ENCODE measurements around the gene CXXC5. TPM values are rescaled to one million over a fixed set of nuclear protein-coding genes. Genes with fewer than 3 reads are reported as not detected.
A peak's percentile ranks its signal among the peaks of the same experiment; 100 is the strongest.
"Not testable (repeated sequence)": the region's sequence is repeated elsewhere in the genome, so short reads cannot be mapped to it uniquely, and the experiment has no call there.

CXXC5 gene
- total RNA-seq = 10 to 100 TPM; 33.4 to 44.1 TPM
- long read RNA-seq, transcript CXXC5-211 (3 exons, 1,892 nt) = major isoform, 9 of 25 reads
- long read RNA-seq, transcript CXXC5-201 (3 exons, 2,658 nt) = minor isoform, 7 of 25 reads
- long read RNA-seq, partial matches to known transcripts = 4 of 25 reads
- long read RNA-seq, other reads (novel, unspliced or antisense) = 5 of 25 reads

DNA sequence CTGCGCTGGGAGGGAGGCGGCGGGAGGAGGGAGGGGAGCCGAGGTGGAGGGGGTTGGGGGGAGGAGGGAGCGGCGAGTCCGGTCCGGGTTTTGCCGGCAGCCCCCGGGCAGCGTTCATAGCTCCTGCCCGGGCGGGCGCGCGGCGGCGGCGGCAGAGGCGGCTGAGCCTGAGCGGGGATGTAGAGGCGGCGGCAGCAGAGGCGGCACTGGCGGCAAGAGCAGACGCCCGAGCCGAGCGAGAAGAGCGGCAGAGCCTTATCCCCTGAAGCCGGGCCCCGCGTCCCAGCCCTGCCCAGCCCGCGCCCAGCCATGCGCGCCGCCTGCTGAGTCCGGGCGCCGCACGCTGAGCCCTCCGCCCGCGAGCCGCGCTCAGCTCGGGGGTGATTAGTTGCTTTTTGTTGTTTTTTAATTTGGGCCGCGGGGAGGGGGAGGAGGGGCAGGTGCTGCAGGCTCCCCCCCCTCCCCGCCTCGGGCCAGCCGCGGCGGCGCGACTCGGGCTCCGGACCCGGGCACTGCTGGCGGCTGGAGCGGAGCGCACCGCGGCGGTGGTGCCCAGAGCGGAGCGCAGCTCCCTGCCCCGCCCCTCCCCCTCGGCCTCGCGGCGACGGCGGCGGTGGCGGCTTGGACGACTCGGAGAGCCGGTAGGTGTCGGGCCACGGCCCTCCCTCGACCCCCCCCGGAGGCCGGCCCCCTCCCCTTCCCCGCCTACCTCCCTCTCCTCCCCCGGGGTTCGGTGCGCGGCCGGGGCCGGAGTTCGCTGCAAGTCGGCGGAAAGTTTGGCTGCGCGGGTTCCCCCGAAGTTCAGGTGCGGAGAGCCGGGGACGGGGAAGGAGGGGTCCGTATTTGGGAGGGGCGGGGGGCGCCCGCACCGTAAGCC lies at the start of gene CXXC5:
TSS of gene CXXC5 (plus strand) at position 145 of the 877 bp plus-strand sequence. CDS start 32,175 bp downstream, outside the sequence.
- ATAC-seq (peak; percentile 74 to 81), DNase-seq (peak; percentile 87)
- intact Hi-C loops (cut with DNase I) = no loop called here

DNA sequence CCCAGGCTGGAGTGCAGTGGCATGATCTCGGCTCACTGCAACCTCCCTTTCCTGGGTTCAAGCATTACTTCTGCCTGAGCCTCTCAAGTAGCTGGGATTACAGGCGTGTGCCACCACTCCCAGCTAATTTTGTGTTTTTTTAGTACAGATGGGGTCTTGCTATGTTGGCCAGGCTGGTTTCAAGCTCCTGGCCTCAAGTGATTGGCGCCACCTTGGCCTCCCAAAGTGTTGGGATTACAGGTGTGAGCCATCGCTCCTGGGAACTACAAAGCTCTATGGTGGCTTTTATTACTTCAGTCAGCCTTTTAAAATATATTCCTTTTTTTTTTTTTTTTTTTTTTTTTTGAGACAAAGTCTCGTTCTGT lies 49.6 kb upstream of the CXXC5 start:
- intact Hi-C loops (cut with DNase I); DNase-seq; ATAC-seq: not testable (repeated sequence)

- ATAC-seq (no peak), DNase-seq (no peak)
- intact Hi-C loops (cut with DNase I) = loop anchor here in 1 of 2 donors (10.0 kb wide), 1 partner anchor 176 kb away; no protein-coding TSS in a partner anchor
Measured at GRCh38 chr5:139600336-139600949, 47.7 kb upstream of the CXXC5 start.

DNA sequence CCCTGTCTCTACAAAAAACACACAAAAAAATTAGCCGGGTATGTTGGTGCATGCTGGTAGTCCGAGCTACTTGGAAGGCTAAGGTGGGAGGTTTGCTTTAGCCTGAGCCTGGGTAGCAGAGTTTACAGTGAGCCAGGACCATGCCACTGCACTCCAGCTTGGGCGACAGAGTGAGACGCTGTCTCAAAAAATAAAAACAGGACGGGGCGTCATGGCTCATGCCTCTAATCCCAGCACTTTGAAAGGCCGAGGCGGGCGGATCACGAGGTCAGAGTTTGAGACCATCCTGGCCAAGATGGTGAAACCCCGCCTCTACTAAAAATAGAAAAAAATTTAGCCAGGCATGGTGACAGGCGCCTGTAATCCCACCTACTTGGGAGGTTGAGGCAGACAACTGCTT lies 46.7 kb upstream of the CXXC5 start:
- ATAC-seq (peak; percentile 38 to 60), DNase-seq (no peak)
- intact Hi-C loops (cut with DNase I) = loop anchor here in 1 of 2 donors (10.0 kb wide), 1 partner anchor 177 kb away; no protein-coding TSS in a partner anchor

DNA sequence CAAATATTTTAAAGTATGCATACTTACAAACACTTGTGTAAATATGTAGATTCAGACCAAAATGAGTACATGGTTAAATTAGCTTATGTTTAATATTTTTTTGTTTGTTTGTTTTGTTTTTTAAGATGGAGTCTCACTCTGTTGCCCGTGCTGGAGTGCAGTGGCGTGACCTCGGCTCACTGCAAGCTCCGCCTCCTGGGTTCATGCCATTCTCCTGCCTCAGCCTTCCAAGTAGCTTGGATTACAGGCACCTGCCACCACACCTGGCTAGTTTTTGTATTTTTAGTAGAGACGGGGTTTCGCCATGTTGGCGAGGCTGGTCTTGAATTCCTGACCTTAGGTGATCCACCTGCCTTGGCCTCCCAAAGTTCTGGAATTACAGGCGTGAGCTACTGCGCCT lies 46.2 kb upstream of the CXXC5 start:
- not testable (repeated sequence) for ATAC-seq, DNase-seq
- intact Hi-C loops (cut with DNase I) = loop anchor here in 1 of 2 donors (10.0 kb wide), 1 partner anchor 177 kb away; no protein-coding TSS in a partner anchor

GRCh38 chr5:139605887-139606286 lies 42.3 kb upstream of the CXXC5 start:
- ATAC-seq = no peak
- no peak for DNase-seq
- intact Hi-C loops (cut with DNase I) = loop anchor here in 1 of 2 donors (10.0 kb wide), 1 partner anchor 181 kb away; no protein-coding TSS in a partner anchor

DNA sequence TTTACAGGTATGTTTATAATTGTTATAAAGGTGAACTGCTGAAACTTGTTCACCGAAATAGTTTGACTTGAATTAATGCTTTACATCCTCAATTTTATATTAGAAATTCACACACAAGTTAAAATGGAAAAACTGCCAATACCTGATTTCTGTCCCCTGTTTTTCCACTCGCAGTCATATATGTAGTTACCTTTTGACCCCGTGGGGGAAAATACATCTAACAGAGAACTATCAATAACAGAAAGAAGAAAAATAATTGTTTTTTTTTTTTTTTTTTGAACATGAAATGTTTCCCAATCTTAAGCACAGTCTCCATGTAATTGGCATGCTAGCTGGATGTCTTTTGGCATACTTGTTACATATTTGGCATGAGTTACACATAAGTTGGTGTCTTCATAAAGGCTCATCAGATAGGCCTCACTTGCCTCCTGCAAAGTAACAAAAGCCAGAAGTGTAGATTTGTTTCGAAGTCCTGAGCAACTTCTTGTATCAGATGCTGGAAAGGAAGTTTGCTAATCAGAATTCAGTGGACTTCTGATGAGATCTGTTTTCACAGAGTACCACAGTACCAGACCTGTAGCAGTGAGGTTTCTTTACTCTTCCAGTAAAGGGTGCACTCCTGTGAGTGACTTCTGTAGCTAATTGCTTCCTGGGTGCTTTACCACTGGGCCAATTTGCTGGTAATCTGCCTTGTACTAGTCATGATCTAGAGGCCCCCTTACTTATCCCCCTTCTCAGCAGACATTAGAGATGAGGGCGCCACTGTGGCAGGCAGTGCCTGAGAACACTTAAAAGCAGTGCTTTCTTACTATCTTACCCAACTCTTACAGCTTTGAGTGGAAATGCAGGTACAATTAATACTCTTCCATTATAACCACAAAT lies 36.2 kb upstream of the CXXC5 start:
- ATAC-seq (no peak), DNase-seq (no peak)
- intact Hi-C loops (cut with DNase I) = no loop called here

DNA sequence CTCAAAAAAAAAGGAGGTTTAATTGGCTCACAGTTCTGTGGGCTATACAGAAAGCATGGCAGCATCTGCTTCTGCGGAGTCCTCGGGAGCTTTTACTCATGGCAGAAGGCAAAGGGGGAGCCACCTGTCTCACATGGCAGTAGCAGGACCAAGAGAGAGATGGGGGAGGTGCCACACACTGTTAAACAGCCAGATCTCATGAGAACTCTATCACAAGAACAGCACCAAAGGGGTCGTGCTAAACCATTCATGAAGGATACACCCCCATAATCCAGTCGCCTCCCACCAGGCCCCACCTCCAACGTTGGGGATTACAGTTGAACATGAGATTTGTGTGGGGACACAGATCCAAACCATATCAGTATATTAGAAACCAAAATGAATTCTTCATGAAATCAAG lies 28.3 kb upstream of the CXXC5 start:
- intact Hi-C loops (cut with DNase I) = no loop called here
- no peak for DNase-seq
- no peak for ATAC-seq

DNA sequence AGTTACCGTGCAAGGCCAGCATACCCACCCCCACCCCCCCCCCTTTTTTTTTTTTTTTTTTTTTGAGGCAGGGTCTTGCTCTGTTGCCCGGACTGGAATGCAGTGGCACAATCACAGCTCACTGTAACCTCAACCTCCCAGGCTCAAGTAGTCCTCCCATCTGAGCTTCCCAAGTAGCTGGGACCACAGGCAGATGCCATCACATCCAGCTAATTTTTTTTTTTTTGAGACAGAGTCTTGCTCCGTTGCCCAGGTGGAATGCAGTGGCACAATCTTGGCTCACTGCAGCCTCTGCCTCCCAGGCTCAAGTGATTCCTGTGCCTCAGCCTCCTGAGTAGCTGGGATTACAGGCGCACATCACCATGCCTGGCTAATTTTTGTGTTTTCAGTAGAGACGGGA lies 22.8 kb upstream of the CXXC5 start:
- ATAC-seq; DNase-seq; intact Hi-C loops (cut with DNase I): not testable (repeated sequence)

DNA sequence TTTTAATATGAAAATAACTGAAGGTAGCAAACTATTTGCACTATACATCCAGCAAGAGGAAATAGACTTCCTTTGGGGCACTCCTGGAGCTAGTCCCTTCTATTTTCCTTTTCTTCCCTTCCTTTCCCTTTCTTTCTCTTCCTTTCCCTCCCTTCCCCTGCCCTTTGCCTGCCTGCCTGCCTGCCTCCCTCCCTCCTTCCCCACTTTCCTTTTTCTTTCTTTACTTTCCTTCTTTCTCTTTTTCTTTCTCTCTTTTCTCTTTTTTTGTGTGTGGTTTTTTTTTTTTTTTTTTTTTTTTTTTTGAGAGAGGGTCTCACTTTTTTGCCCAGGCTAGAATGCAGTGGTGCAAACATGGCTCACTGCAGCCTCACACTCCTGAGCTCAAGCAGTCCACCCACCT lies 17.3 kb upstream of the CXXC5 start:
- intact Hi-C loops (cut with DNase I) = no loop called here
- no peak for ATAC-seq
- DNase-seq = no peak

GRCh38 chr5:139631520-139632165 lies 16.5 kb upstream of the CXXC5 start:
- ATAC-seq (no peak), DNase-seq (no peak)
- intact Hi-C loops (cut with DNase I) = no loop called here

DNA sequence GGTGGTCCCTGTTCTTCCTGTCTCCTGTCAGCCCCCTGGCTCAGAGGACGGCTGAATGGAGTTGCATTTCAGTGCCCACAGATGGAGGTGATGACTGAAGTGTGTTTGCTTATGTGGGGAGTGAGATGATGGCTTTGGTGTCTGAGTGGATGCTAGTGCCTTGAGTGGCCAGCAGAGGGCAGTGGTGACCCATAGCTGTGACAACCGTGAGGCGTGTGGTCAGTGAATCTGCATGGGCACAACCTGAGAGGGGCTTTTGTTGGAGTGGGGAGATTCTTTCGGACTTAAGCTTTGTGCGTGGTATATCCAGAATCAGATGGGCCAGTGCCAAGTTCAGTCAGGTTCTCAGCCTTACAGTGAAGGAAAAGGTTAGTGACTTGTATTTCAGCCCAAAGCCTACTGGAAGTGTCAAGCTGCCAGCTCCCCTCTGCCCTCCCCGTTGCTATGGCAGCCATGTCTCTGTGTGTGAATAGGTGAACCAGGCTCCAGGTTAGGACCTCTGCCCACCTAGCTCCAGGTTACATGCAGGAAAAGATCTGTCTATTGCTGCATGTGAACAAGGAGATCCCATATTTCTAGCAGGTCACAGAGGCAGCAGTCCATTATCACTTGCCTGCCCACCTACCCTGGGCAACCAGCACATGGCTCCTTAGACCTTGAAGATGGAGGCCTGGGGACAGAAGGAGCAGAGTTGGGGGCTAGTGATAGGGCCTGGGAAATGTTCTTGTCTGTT lies 14.7 kb upstream of the CXXC5 start:
- ATAC-seq (peak; percentile 28 to 32), DNase-seq (peak; percentile 67)
- intact Hi-C loops (cut with DNase I) = loop anchor here (1.0 to 2.0 kb wide), 3 partner anchors 57 to 132 kb away; no protein-coding TSS in a partner anchor

GRCh38 chr5:139634028-139634325 lies 14.2 kb upstream of the CXXC5 start:
- DNase-seq = no peak
- no peak for ATAC-seq
- intact Hi-C loops (cut with DNase I) = loop anchor here in 1 of 2 donors (2.0 kb wide), 1 partner anchor 131 kb away; no protein-coding TSS in a partner anchor

GRCh38 chr5:139634541-139634940 lies 13.6 kb upstream of the CXXC5 start:
- no peak for DNase-seq

DNA sequence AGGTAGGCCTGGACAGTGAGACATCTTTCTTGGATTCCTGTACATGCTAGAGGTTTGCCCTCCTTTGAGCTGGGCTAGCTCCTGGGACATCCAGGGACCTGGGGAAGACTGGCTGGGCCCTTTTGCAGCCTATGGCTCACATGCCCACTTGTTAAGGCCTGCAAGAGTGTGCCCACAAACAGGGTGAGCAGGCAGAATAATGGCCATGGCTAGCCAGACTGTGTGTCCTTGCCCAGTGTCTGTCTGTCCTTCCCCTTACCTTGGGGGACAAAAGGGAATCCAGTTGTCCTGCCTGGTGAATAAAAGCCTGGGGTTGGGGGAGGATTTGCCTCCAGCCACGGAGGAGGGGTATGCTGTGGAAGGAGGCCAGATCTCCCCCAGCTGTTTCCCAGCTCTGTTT lies 13.0 kb upstream of the CXXC5 start:
- no peak for DNase-seq
- intact Hi-C loops (cut with DNase I) = loop anchor here in 1 of 2 donors (2.0 kb wide), 1 partner anchor 130 kb away; no protein-coding TSS in a partner anchor

More at GRCh38 chr5:139634541-139634940, 13.6 kb upstream of the CXXC5 start:
- ATAC-seq = no peak
- intact Hi-C loops (cut with DNase I) = loop anchor here in 1 of 2 donors (2.0 kb wide), 1 partner anchor 130 kb away; no protein-coding TSS in a partner anchor

GRCh38 chr5:139635606-139636206 lies 12.4 kb upstream of the CXXC5 start:
- peak; percentile 42 to 56 for ATAC-seq
- intact Hi-C loops (cut with DNase I) = loop anchor here in 1 of 2 donors (2.0 kb wide), 1 partner anchor 129 kb away; no protein-coding TSS in a partner anchor
- DNase-seq = peak; percentile 89

More for the DNA sequence above, 13.0 kb upstream of the CXXC5 start:
- ATAC-seq = no peak

DNA sequence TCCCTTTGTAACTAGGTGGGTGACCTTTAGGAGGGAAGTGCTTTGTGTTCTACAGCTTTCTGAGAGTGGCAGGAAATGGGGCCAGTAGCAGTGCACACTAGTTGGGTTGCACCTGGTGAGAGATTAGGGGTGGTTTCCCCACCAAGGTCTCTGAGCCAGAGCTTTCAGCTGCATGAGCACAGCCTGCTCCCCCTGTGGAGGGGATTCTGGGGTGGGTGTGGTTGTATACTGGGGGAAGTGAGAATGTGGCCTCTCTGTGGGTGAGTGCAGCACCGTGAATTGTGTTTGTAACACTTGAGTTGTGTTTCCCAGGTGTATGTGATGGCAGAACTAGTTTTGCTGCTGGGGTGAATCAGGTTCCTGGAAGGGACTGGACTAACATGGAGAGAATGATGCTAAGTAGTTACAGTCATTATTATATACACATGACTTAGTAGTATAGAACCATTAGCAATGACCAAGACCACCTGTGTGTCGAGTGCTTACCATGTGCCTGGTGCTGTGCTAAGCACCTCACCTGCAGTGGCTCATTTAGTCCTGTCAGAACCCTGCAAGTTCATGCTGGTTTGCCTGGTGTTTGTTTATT lies 11.8 kb upstream of the CXXC5 start:
- DNase-seq = no peak
- intact Hi-C loops (cut with DNase I) = no loop called here
- ATAC-seq = no peak
